Measurements from ENCODE around the gene MYMX. TPM values are rescaled to one million over a fixed set of nuclear protein-coding genes. Genes with fewer than 3 reads are reported as not detected.

Gene MYMX
- total and polyA plus RNA-seq, 2 of the 13 experiments (the other 11 are each of a cell fraction or from before 2014, with no cell fraction given): not detected

DNA sequence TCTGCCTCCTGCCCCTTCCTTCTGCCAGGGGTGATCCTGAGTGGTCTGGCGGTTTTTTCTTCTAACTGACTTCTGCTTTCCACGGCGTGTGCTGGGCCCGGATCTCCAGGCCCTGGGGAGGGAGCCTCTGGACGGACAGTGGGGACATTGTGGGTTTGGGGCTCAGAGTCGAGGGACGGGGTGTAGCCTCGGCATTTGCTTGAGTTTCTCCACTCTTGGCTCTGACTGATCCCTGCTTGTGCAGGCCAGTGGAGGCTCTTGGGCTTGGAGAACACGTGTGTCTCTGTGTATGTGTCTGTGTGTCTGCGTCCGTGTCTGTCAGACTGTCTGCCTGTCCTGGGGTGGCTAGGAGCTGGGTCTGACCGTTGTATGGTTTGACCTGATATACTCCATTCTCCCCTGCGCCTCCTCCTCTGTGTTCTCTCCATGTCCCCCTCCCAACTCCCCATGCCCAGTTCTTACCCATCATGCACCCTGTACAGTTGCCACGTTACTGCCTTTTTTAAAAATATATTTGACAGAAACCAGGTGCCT is 16.9 kb downstream of the MYMX start (continued):
- TF ChIP-seq ZNF549 (CRISPR knock-in tag; IDR thresholded peaks at IDR 0.05) (no peak), AGO2 (optimal IDR thresholded peaks at IDR 0.05; ENCODE audit: low read depth, low read length) (no peak), ATF7 (IDR thresholded peaks at IDR 0.05) (no peak), ATF7 (CRISPR knock-in tag; IDR thresholded peaks at IDR 0.05) (0 out of 2 replicates have a peak, but pooled peaks have one; percentile 45), PRDM15 (CRISPR knock-in tag; IDR thresholded peaks at IDR 0.05) (no peak), HDAC1 (CRISPR knock-in tag; IDR thresholded peaks at IDR 0.05) (no peak), MIER3 (CRISPR knock-in tag; IDR thresholded peaks at IDR 0.05; ENCODE audit: borderline replicate concordance) (no peak), ZKSCAN1 (IDR thresholded peaks at IDR 0.05; ENCODE audit: low read length) (no peak), CSRNP2 (CRISPR knock-in tag; conservative IDR thresholded peaks at IDR 0.05; ENCODE audit: low read depth) (no peak), NFE2L2 (IDR thresholded peaks at IDR 0.05; ENCODE audit: low read length) (no peak), NFE2 (CRISPR knock-in tag; IDR thresholded peaks at IDR 0.05) (no peak), POGZ (CRISPR knock-in tag; IDR thresholded peaks at IDR 0.05) (no peak), CCDC6 (CRISPR knock-in tag; IDR thresholded peaks at IDR 0.05) (no peak), NKX3-1 (CRISPR knock-in tag; IDR thresholded peaks at IDR 0.05) (no peak), SALL1 (CRISPR knock-in tag; IDR thresholded peaks at IDR 0.05) (no peak), ZNF446 (CRISPR knock-in tag; IDR thresholded peaks at IDR 0.05) (no peak), ZNF703 (CRISPR knock-in tag; IDR thresholded peaks at IDR 0.05; ENCODE audit: borderline replicate concordance) (no peak), MTF2 (CRISPR knock-in tag; IDR thresholded peaks at IDR 0.05; ENCODE audit: borderline replicate concordance) (0 out of 2 replicates have a peak, but pooled peaks have one; percentile 31), GZF1 (CRISPR knock-in tag; IDR thresholded peaks at IDR 0.05) (no peak), FOXO1 (CRISPR knock-in tag; IDR thresholded peaks at IDR 0.05) (no peak), MEIS2 (CRISPR knock-in tag; IDR thresholded peaks at IDR 0.05) (no peak), TOE1 (CRISPR knock-in tag; IDR thresholded peaks at IDR 0.05) (no peak)
- TF ChIP-seq, protein P1, sequence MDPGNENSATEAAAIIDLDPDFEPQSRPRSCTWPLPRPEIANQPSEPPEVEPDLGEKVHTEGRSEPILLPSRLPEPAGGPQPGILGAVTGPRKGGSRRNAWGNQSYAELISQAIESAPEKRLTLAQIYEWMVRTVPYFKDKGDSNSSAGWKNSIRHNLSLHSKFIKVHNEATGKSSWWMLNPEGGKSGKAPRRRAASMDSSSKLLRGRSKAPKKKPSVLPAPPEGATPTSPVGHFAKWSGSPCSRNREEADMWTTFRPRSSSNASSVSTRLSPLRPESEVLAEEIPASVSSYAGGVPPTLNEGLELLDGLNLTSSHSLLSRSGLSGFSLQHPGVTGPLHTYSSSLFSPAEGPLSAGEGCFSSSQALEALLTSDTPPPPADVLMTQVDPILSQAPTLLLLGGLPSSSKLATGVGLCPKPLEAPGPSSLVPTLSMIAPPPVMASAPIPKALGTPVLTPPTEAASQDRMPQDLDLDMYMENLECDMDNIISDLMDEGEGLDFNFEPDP (CRISPR knock-in tag; conservative IDR thresholded peaks at IDR 0.05): 0 out of 2 replicates have a peak, but pooled peaks have one; percentile 5
- TF ChIP-seq, protein P2, sequence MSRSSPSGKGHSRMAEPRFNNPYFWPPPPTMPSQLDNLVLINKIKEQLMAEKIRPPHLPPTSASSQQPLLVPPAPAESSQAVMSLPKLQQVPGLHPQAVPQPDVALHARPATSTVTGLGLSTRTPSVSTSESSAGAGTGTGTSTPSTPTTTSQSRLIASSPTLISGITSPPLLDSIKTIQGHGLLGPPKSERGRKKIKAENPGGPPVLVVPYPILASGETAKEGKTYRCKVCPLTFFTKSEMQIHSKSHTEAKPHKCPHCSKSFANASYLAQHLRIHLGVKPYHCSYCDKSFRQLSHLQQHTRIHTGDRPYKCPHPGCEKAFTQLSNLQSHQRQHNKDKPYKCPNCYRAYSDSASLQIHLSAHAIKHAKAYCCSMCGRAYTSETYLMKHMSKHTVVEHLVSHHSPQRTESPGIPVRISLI (CRISPR knock-in tag; IDR thresholded peaks at IDR 0.05; ENCODE audit: borderline replicate concordance): no peak
